Natural killer cell (primary cell): ENCODE results near the gene ARSG. TPM values are rescaled to one million over a fixed set of nuclear protein-coding genes. Genes with fewer than 3 reads are reported as not detected.

Source experiments
- ATAC-seq, 3 donors: fragments of 150-1000 bp in 2 of 3; fragments of 200-7000 bp in 1 of 3; cut with Tn5 transposase; 1 replicate in 1 of 3; 2 replicates in 2 of 3; pipeline ENCODE4 v1.10.0; 2021; ENCODE audit warnings: mild to moderate bottlenecking in 2 of 3, moderate library complexity in 2 of 3
- DNase-seq, 2 donors: peaks; one replicate each; pipeline versions ENCODE4 v3.0.0 to v3.0.0-alpha.2; 2013 to 2021; ENCODE audit warnings: mixed read lengths in 1 of 2
- H3K27ac ChIP-seq: one replicate; pipeline ENCODE4 v1.5.1; 2013; ENCODE audit warnings: mild to moderate bottlenecking, low read length
- H3K27me3 ChIP-seq: one replicate; pipeline ENCODE4 v1.6.1; 2013; ENCODE audit warnings: low read length; ENCODE audit not compliant: control insufficient read depth, insufficient read depth
- H3K36me3 ChIP-seq: one replicate; pipeline ENCODE4 v1.6.1; 2013; ENCODE audit warnings: low read length; ENCODE audit not compliant: control insufficient read depth, insufficient read depth
- H3K4me1 ChIP-seq: one replicate; pipeline ENCODE4 v1.6.1; 2013; ENCODE audit warnings: low read length; ENCODE audit not compliant: control insufficient read depth, insufficient read depth
- H3K4me3 ChIP-seq: one replicate; pipeline ENCODE4 v1.5.1; 2013; ENCODE audit warnings: low read length
- H3K9me3 ChIP-seq: one replicate; pipeline ENCODE4 v1.6.1; 2013; ENCODE audit warnings: low read length; ENCODE audit not compliant: control insufficient read depth, insufficient read depth
- H3K27ac Mint-ChIP-seq, 2 donors: one replicate each; pipeline ENCODE4 v1.8.0; 2022; ENCODE audit warnings: mild to moderate bottlenecking in 2 of 2, mixed read lengths in 2 of 2, moderate library complexity in 1 of 2
- H3K27me3 Mint-ChIP-seq, 2 donors: one replicate each; pipeline ENCODE4 v1.8.0; 2022; ENCODE audit warnings: low read depth in 2 of 2, mixed read lengths in 2 of 2
- H3K36me3 Mint-ChIP-seq: one replicate; pipeline ENCODE4 v1.8.0; 2022; ENCODE audit warnings: mixed read lengths
- H3K4me1 Mint-ChIP-seq, 2 donors: one replicate each; pipeline ENCODE4 v1.8.0; 2022; ENCODE audit warnings: mixed read lengths in 2 of 2
- H3K4me3 Mint-ChIP-seq: one replicate; pipeline ENCODE4 v1.8.0; 2022; ENCODE audit warnings: mild to moderate bottlenecking, moderate library complexity, mixed read lengths
- H3K9me3 Mint-ChIP-seq, 2 donors: one replicate each; pipeline ENCODE4 v1.8.0; 2022; ENCODE audit warnings: mixed read lengths in 2 of 2
- WGBS: methylation state at CpG from one replicate; pipeline ENCODE4 v1.1.7; 2013; ENCODE audit warnings: missing lambda C conversion rate; ENCODE audit not compliant: insufficient coverage; 5-methylcytosine and 5-hydroxymethylcytosine counted together
- intact Hi-C: fragments of 100-400 bp; cut with micrococcal nuclease; formaldehyde crosslinking; loops from one replicate; pipeline ENCODE4 v1.14.2; 2022
- total RNA-seq, 4 donors: library from RNA; stranded (reverse); fragments of 120-200 nt in 1 of 4; gene quantifications; one replicate each; pipeline versions ENCODE4 v1.2.3 to v1.2.4, GENCODE V29; 2013 to 2022
- TF ChIP-seq, protein P1 (sequence below): fragments of 200-600 bp; IDR thresholded peaks from one replicate; pipeline ENCODE4 v1.8.0; 2022; ENCODE audit warnings: antibody characterized with exemption

ARSG gene
- total RNA-seq, 3 donors from 2014 or later (not counting 1 experiment from before 2014, with no cell fraction given): 34.8 to 52.3 (median 39.3) TPM

DNA sequence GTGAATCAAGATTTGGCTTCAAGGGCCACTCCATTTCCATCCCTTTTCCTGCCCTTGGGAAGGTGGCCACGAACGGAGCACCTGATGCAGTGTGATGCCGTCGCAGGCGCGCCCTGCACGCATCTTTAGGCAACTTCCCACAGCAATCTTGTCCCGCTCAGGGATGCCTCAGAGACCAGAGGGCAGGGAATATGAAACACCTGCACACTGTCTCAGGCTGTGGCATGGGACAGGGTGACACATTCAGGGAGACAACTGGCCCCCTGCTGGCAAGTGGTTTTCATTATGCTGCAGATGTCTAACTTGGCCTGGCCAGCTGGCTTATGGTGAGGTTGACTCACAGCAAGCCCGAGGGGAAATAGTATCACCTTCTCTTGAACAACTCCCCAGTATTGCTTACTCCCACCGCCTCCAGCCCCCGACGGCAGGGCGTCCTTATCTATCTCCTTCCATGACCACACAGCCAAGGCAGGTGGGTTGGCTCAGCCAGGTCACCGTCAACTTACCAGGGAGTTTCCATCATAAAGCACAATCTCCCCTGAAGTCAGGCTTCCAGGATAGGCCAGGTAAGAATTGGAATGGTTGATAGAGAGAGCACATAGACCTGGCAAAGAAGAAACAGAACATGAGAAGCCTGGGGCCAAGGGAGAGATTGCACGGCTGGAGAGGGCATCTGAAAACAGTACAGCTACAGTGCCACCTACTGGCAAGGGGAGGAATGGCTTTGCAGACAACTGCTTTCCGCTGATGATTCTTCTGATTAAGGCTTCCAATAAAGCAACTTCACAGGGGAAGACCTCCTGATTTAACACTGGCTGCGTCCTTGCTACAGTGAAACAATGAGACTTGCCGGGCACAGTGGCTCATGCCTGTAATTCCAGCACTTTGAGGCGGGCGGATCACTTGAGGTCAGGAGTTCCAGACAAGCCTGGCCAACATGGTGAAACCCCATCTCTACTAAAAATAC is 144.9 kb downstream of the ARSG start:
- Mint-ChIP-seq H3K4me1 (peaks cover 42 to 56% of the 10 kb centered on the region in 2 donors), H3K36me3 (peaks cover 10% of the 10 kb centered on the region), H3K27me3 (no peaks in the 10 kb centered on the region), H3K9me3 (no peaks in the 10 kb centered on the region), H3K4me3 (peak overlapping the region; percentile 87), H3K27ac (peak overlapping the region; percentile 96)
- H3K4me3 ChIP-seq: no peak overlapping the region
- 60% methylated on average over 20 of the region's 20 CpGs for WGBS
- H3K27ac ChIP-seq: no peak overlapping the region
- H3K36me3 ChIP-seq: peaks cover 31% of the 10 kb centered on the region
- peaks cover 32% of the 10 kb centered on the region for H3K4me1 ChIP-seq
- intact Hi-C loops: loop anchor here (1.0 to 10.0 kb wide), 6 partner anchors 27 to 264 kb away; partner anchors contain the start of genes ARSG and SLC16A6
- no peaks in the 10 kb centered on the region for H3K27me3 ChIP-seq
- no peaks in the 10 kb centered on the region for H3K9me3 ChIP-seq
- TF ChIP-seq, protein P1, sequence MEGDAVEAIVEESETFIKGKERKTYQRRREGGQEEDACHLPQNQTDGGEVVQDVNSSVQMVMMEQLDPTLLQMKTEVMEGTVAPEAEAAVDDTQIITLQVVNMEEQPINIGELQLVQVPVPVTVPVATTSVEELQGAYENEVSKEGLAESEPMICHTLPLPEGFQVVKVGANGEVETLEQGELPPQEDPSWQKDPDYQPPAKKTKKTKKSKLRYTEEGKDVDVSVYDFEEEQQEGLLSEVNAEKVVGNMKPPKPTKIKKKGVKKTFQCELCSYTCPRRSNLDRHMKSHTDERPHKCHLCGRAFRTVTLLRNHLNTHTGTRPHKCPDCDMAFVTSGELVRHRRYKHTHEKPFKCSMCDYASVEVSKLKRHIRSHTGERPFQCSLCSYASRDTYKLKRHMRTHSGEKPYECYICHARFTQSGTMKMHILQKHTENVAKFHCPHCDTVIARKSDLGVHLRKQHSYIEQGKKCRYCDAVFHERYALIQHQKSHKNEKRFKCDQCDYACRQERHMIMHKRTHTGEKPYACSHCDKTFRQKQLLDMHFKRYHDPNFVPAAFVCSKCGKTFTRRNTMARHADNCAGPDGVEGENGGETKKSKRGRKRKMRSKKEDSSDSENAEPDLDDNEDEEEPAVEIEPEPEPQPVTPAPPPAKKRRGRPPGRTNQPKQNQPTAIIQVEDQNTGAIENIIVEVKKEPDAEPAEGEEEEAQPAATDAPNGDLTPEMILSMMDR: peak; percentile 83
- peak; percentile 80 to 90 (median 81) for ATAC-seq
- peak; percentile 78 to 94 for DNase-seq

DNA sequence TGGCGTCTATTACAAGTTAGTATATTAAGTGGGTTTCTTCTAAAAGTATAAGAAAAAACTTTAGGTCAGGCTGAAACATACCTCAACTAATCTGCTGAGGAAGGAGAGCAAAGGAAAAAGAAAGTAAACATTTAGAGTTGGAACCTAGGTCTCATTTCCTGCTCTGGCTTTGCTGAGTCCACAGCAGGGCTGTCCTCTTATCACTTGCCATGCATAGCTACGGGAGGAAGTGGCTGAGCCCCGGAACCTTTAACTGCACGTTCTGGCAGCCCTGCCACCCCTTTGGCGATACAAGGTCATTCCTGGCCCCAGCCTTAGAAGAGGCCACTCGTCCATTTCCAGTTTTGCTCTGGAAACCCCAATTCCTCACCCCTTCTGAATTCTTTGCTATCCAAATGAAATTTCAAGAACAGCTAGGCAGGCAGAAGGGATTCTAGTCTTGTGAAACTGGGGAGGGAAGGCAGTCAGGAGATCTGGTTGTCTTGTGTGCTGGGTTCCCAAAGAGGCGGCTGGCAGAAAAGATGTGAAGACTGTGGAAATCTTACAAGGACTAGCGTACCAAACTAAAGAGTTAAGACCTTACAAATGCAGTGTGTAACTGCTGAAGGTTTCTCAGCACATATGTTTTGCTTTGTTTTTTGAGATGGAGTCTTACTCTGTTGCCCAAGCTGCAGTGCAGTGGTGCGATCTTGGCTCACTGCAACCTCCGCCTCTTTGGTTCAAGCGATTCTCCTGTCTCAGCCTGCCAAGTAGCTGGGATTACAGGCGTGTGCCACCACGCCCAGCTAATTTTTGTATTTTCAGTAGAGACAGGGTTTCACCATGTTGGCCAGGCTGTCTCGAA is 146.9 kb downstream of the ARSG start:
- peaks cover 18% of the 10 kb centered on the region for H3K36me3 ChIP-seq
- TF ChIP-seq, protein P1: no peak
- peak overlapping the region; percentile 7 for H3K4me3 ChIP-seq
- ATAC-seq (peak; percentile 76 to 85 (median 79)), DNase-seq (peak; percentile 45 to 74)
- no peaks in the 10 kb centered on the region for H3K27me3 ChIP-seq
- 54% methylated on average over 13 of the region's 14 CpGs for WGBS
- Mint-ChIP-seq H3K36me3 (peaks cover 4% of the 10 kb centered on the region), H3K27me3 (no peaks in the 10 kb centered on the region), H3K27ac (peak overlapping the region; percentile 96), H3K9me3 (no peaks in the 10 kb centered on the region), H3K4me3 (peak overlapping the region; percentile 87), H3K4me1 (peaks cover 49 to 55% of the 10 kb centered on the region in 2 donors)
- intact Hi-C loops: loop anchor here (5.0 to 10.0 kb wide), 3 partner anchors 81 to 236 kb away; partner anchors contain the start of genes ARSG and SLC16A6
- peak overlapping the region; percentile 83 for H3K27ac ChIP-seq
- no peaks in the 10 kb centered on the region for H3K9me3 ChIP-seq
- peaks cover 36% of the 10 kb centered on the region for H3K4me1 ChIP-seq

DNA sequence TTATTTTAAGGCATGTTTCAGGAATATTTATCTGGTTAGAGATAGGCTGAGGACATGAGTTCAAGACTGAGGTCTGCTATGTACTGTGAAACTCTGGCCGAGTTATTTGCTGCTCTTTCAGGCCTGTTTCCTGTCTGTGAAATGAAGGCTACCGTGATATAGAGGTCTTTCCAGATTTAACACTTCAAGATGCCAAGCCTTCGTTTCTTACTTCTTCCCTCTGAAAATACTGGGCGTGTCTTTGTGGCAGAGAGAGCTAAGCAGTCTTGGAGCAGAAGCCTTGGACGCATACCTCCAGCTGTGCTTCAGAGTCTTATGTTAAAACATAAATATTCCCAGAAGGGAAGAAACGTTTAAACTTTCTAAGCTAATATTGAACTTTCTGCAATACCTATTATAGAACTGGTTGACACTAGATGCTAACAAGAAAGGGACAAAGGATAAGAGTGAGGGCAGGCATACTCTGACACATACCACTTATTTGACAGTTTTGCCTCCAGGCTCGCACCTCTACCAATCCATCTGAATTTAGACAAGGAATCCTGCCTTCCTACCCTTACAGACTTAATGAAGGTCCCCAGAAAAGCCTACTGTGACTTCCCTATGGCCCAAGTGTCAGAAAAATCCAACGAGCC is 148.5 kb downstream of the ARSG start:
- no peak for ATAC-seq
- peaks cover 14% of the 10 kb centered on the region for H3K36me3 ChIP-seq
- peaks cover 36% of the 10 kb centered on the region for H3K4me1 ChIP-seq
- no peaks in the 10 kb centered on the region for H3K9me3 ChIP-seq
- no peak overlapping the region for H3K27ac ChIP-seq
- no peak overlapping the region for H3K4me3 ChIP-seq
- no peaks in the 10 kb centered on the region for H3K27me3 ChIP-seq
- H3K4me1 Mint-ChIP-seq: peaks cover 49 to 55% of the 10 kb centered on the region in 2 donors
- intact Hi-C loops: loop anchor here (5.0 to 10.0 kb wide), 3 partner anchors 82 to 237 kb away; partner anchors contain the start of genes ARSG and SLC16A6
- no peaks in the 10 kb centered on the region for H3K9me3 Mint-ChIP-seq
- peak overlapping the region; percentile 96 for H3K27ac Mint-ChIP-seq
- no peaks in the 10 kb centered on the region for H3K36me3 Mint-ChIP-seq
- TF ChIP-seq, protein P1: no peak
- no peak for DNase-seq
- H3K27me3 Mint-ChIP-seq: no peaks in the 10 kb centered on the region
- WGBS: 56% methylated on average over 7 of the region's 8 CpGs
- no peak overlapping the region for H3K4me3 Mint-ChIP-seq
